TTC549 (cell line): ENCODE results near the gene TPST1.
"Not testable (repeated sequence)": the region's sequence is repeated elsewhere in the genome, so short reads cannot be mapped to it uniquely, and the experiment has no call there.

ENCODE experiments used
- FAIRE-seq: peaks from 2 replicates; lab custom pipeline; 2012; peaks lifted over from hg19 to GRCh38; lab: Jason Lieb, UNC

TPST1 gene

GRCh38 chr7:66283003-66283920 is 78.1 kb downstream of the TPST1 start:
- FAIRE-seq = no peak

- no peak for FAIRE-seq
Observed at GRCh38 chr7:66296001-66296521, 90.9 kb downstream of the TPST1 start.

GRCh38 chr7:66296557-66296956 is 91.4 kb downstream of the TPST1 start:
- FAIRE-seq = no peak

- FAIRE-seq = no peak
Observed at GRCh38 chr7:66297579-66297978, 92.4 kb downstream of the TPST1 start.

GRCh38 chr7:66301249-66301648 is 96.1 kb downstream of the TPST1 start:
- no peak for FAIRE-seq

- no peak for FAIRE-seq
Observed at GRCh38 chr7:66301737-66302136, 96.6 kb downstream of the TPST1 start.

GRCh38 chr7:66303454-66304155 is 98.5 kb downstream of the TPST1 start:
- no peak for FAIRE-seq

GRCh38 chr7:66304536-66304935 is 99.4 kb downstream of the TPST1 start:
- no peak for FAIRE-seq

GRCh38 chr7:66306243-66306642 is 101.1 kb downstream of the TPST1 start:
- no peak for FAIRE-seq

- no peak for FAIRE-seq
Observed at GRCh38 chr7:66307591-66308215, 102.6 kb downstream of the TPST1 start.

- FAIRE-seq = no peak
Observed at GRCh38 chr7:66308411-66308810, 103.3 kb downstream of the TPST1 start.

GRCh38 chr7:66310620-66311019 is 105.5 kb downstream of the TPST1 start:
- FAIRE-seq = no peak

GRCh38 chr7:66313886-66314568 is 108.9 kb downstream of the TPST1 start:
- no peak for FAIRE-seq

- FAIRE-seq = no peak
Observed at GRCh38 chr7:66315192-66315591, 110.1 kb downstream of the TPST1 start.

- no peak for FAIRE-seq
Observed at GRCh38 chr7:66319407-66319979, 114.4 kb downstream of the TPST1 start.

- no peak for FAIRE-seq
Observed at GRCh38 chr7:66321283-66321682, 116.1 kb downstream of the TPST1 start.

- no peak for FAIRE-seq
Observed at GRCh38 chr7:66323114-66323796, 118.1 kb downstream of the TPST1 start.

- not testable (repeated sequence) for FAIRE-seq
Observed at GRCh38 chr7:66324985-66325384, 119.9 kb downstream of the TPST1 start.

GRCh38 chr7:66326501-66327215 is 121.5 kb downstream of the TPST1 start:
- no peak for FAIRE-seq

- no peak for FAIRE-seq
Observed at GRCh38 chr7:66330961-66331360, 125.8 kb downstream of the TPST1 start.

- FAIRE-seq = no peak
Observed at GRCh38 chr7:66331883-66332282, 126.7 kb downstream of the TPST1 start.
